Activated CD4-positive, alpha-beta memory T cell treated with anti-CD3 and anti-CD28 coated beads, Interleukin-2, amount 10 ng/mL, durations not matched to agents 7 days and 5 days (primary cell): ENCODE results near the gene RPS14. TPM values are rescaled to one million over a fixed set of nuclear protein-coding genes. Genes with fewer than 3 reads are reported as not detected.

ENCODE experiments used
- CTCF ChIA-PET: fragments of 350-600 bp; sonication (Branson Sonifier 250); formaldehyde crosslinking; loops from one replicate; lab custom pipeline; 2021; ENCODE audit warnings: antibody characterized with exemption, inconsistent platforms; lab: Charles Lee
- POLR2A ChIA-PET: fragments of 350-600 bp; sonication (Branson Sonifier 250); formaldehyde crosslinking; loops from one replicate; lab custom pipeline; 2021; ENCODE audit warnings: antibody characterized with exemption; lab: Charles Lee
- DNase-seq: peaks from one replicate; pipeline ENCODE4 v3.0.0-alpha.2; 2020
- H3K27ac Mint-ChIP-seq: one replicate; pipeline ENCODE4 v1.8.0; 2021; ENCODE audit warnings: mild to moderate bottlenecking, mixed read lengths
- H3K27me3 Mint-ChIP-seq: one replicate; pipeline ENCODE4 v1.8.0; 2021; ENCODE audit warnings: mixed read lengths
- H3K36me3 Mint-ChIP-seq: one replicate; pipeline ENCODE4 v1.8.0; 2021; ENCODE audit warnings: low read depth, mixed read lengths
- H3K4me1 Mint-ChIP-seq: one replicate; pipeline ENCODE4 v1.8.0; 2021; ENCODE audit warnings: mixed read lengths
- H3K4me3 Mint-ChIP-seq: one replicate; pipeline ENCODE4 v1.8.0; 2021; ENCODE audit warnings: mild to moderate bottlenecking, mixed read lengths
- H3K9me3 Mint-ChIP-seq: one replicate; pipeline ENCODE4 v1.8.0; 2021; ENCODE audit warnings: mixed read lengths
- total RNA-seq, 2 experiments: library from RNA; stranded (reverse); gene quantifications; one replicate each; pipeline ENCODE4 v1.2.3, GENCODE V29; 2021

The RPS14 gene
- total RNA-seq, 2 experiments from 2014 or later, result 2,316 to 2,367 TPM

GRCh38 chr5:150452914-150453313, 3.4 kb upstream of the RPS14 start:
- Mint-ChIP-seq H3K27ac (no peak overlapping the region), H3K4me1 (peaks cover 24% of the 10 kb centered on the region)
- CTCF ChIA-PET, result no interaction called here

GRCh38 chr5:150451594-150451993, 2.1 kb upstream of the RPS14 start:
- ChIA-PET CTCF (interaction anchor here (0.6 to 1.4 kb wide), 4 partner anchors 222 to 1194 kb away, joined by 3 to 4 read pairs (median 4); partner anchors contain the start of gene RBM22), POLR2A (interaction anchor here (0.9 kb wide), 1 partner anchor 249 kb away, joined by 3 read pairs; the partner anchor contains the start of gene RBM22)
- Mint-ChIP-seq H3K9me3 (no peaks in the 10 kb centered on the region), H3K36me3 (peaks cover 30% of the 10 kb centered on the region), H3K27me3 (no peaks in the 10 kb centered on the region), H3K4me1 (peaks cover 24% of the 10 kb centered on the region), H3K4me3 (no peak overlapping the region), H3K27ac (no peak overlapping the region)
- DNase-seq, result no peak

More at GRCh38 chr5:150452914-150453313, 3.4 kb upstream of the RPS14 start:
- Mint-ChIP-seq H3K27me3 (no peaks in the 10 kb centered on the region), H3K9me3 (no peaks in the 10 kb centered on the region), H3K36me3 (peaks cover 17% of the 10 kb centered on the region), H3K4me3 (no peak overlapping the region)
- no peak for DNase-seq
- POLR2A ChIA-PET, result interaction anchor here (1.6 kb wide), 1 partner anchor 41 kb away, joined by 5 read pairs; no protein-coding TSS in a partner anchor

GRCh38 chr5:150448952-150449516, 505 bp downstream of the RPS14 start:
- Mint-ChIP-seq H3K27ac (peak overlapping the region; percentile 92), H3K27me3 (no peaks in the 10 kb centered on the region), H3K9me3 (no peaks in the 10 kb centered on the region), H3K4me3 (peak overlapping the region; percentile 82), H3K4me1 (peaks cover 34% of the 10 kb centered on the region), H3K36me3 (peaks cover 46% of the 10 kb centered on the region)
- ChIA-PET CTCF (interaction anchor here (0.7 to 2.4 kb wide), 11 partner anchors 10 to 709 kb away, joined by 3 to 21 read pairs (median 5); partner anchors contain the start of genes CD74, DCTN4 and RBM22), POLR2A (interaction anchor here (0.5 to 2.1 kb wide), 18 partner anchors 8 to 998 kb away, joined by 3 to 37 read pairs (median 4); partner anchors contain the start of genes CD74, RBM22, SLC36A1 and TCOF1)
- no peak for DNase-seq

GRCh38 chr5:150448334-150448733, 1.2 kb downstream of the RPS14 start:
- ChIA-PET POLR2A (interaction anchor here (1.0 to 5.3 kb wide), 2 partner anchors 37 to 313 kb away, joined by 3 to 32 read pairs; partner anchors contain the start of gene CD74), CTCF (interaction anchor here (0.6 to 1.5 kb wide), 2 partner anchors 10 to 12 kb away, joined by 3 to 6 read pairs; no protein-coding TSS in a partner anchor)
- peak overlapping the region; percentile 92 for H3K27ac Mint-ChIP-seq
- DNase-seq, result no peak
- peak overlapping the region; percentile 82 for H3K4me3 Mint-ChIP-seq
- H3K9me3 Mint-ChIP-seq, result no peaks in the 10 kb centered on the region
- peaks cover 34% of the 10 kb centered on the region for H3K4me1 Mint-ChIP-seq
- peaks cover 53% of the 10 kb centered on the region for H3K36me3 Mint-ChIP-seq
- no peaks in the 10 kb centered on the region for H3K27me3 Mint-ChIP-seq

- POLR2A ChIA-PET, result interaction anchor here (5.3 kb wide), 1 partner anchor 35 kb away, joined by 32 read pairs; the partner anchor contains the start of gene CD74
- no peak overlapping the region for H3K27ac Mint-ChIP-seq
- no peak overlapping the region for H3K4me3 Mint-ChIP-seq
- H3K9me3 Mint-ChIP-seq, result no peaks in the 10 kb centered on the region
- DNase-seq, result no peak
- H3K36me3 Mint-ChIP-seq, result peaks cover 56% of the 10 kb centered on the region
- peaks cover 34% of the 10 kb centered on the region for H3K4me1 Mint-ChIP-seq
- CTCF ChIA-PET, result interaction anchor here (1.5 kb wide), 1 partner anchor 11 kb away, joined by 6 read pairs; no protein-coding TSS in a partner anchor
- H3K27me3 Mint-ChIP-seq, result no peaks in the 10 kb centered on the region
Measured at GRCh38 chr5:150447188-150447587, 2.4 kb downstream of the RPS14 start.

GRCh38 chr5:150446583-150446982, 3.0 kb downstream of the RPS14 start:
- Mint-ChIP-seq H3K4me1 (peaks cover 34% of the 10 kb centered on the region), H3K4me3 (no peak overlapping the region), H3K27ac (no peak overlapping the region), H3K36me3 (peaks cover 56% of the 10 kb centered on the region), H3K9me3 (no peaks in the 10 kb centered on the region), H3K27me3 (no peaks in the 10 kb centered on the region)
- DNase-seq, result no peak
- CTCF ChIA-PET, result interaction anchor here (0.7 to 1.5 kb wide), 4 partner anchors 9 to 163 kb away, joined by 3 to 6 read pairs (median 3); no protein-coding TSS in a partner anchor
- POLR2A ChIA-PET, result interaction anchor here (0.7 to 5.3 kb wide), 3 partner anchors 10 to 71 kb away, joined by 3 to 32 read pairs (median 6); partner anchors contain the start of gene CD74

GRCh38 chr5:150446088-150446487, 3.5 kb downstream of the RPS14 start:
- Mint-ChIP-seq H3K9me3 (no peaks in the 10 kb centered on the region), H3K4me1 (peaks cover 34% of the 10 kb centered on the region), H3K27ac (peak overlapping the region; percentile 8), H3K27me3 (no peaks in the 10 kb centered on the region), H3K4me3 (no peak overlapping the region), H3K36me3 (peaks cover 61% of the 10 kb centered on the region)
- DNase-seq, result no peak
- ChIA-PET POLR2A (interaction anchor here (0.7 to 5.3 kb wide), 3 partner anchors 10 to 70 kb away, joined by 3 to 32 read pairs (median 6); partner anchors contain the start of gene CD74), CTCF (interaction anchor here (0.7 to 1.1 kb wide), 3 partner anchors 8 to 163 kb away, joined by 3 read pairs; no protein-coding TSS in a partner anchor)

- ChIA-PET POLR2A (interaction anchor here (0.8 to 5.3 kb wide), 4 partner anchors 9 to 637 kb away, joined by 3 to 32 read pairs (median 4); partner anchors contain the start of gene CD74), CTCF (no interaction called here)
- DNase-seq, result no peak
- H3K4me1 Mint-ChIP-seq, result peaks cover 32% of the 10 kb centered on the region
- peaks cover 66% of the 10 kb centered on the region for H3K36me3 Mint-ChIP-seq
- no peaks in the 10 kb centered on the region for H3K9me3 Mint-ChIP-seq
- H3K27ac Mint-ChIP-seq, result no peak overlapping the region
- H3K27me3 Mint-ChIP-seq, result no peaks in the 10 kb centered on the region
- no peak overlapping the region for H3K4me3 Mint-ChIP-seq
Measured at GRCh38 chr5:150444770-150445169, 4.8 kb downstream of the RPS14 start.

- no peak overlapping the region for H3K27ac Mint-ChIP-seq
- H3K36me3 Mint-ChIP-seq, result peaks cover 55% of the 10 kb centered on the region
Measured at GRCh38 chr5:150443242-150444075, 6.1 kb downstream of the RPS14 start.

GRCh38 chr5:150442699-150443080, 6.8 kb downstream of the RPS14 start:
- DNase-seq, result no peak
- ChIA-PET POLR2A (interaction anchor here (0.8 to 1.1 kb wide), 2 partner anchors 30 to 35 kb away, joined by 3 to 4 read pairs; partner anchors contain the start of gene CD74), CTCF (no interaction called here)
- Mint-ChIP-seq H3K27me3 (no peaks in the 10 kb centered on the region), H3K4me1 (peaks cover 21% of the 10 kb centered on the region), H3K9me3 (no peaks in the 10 kb centered on the region), H3K36me3 (peaks cover 47% of the 10 kb centered on the region), H3K27ac (no peak overlapping the region), H3K4me3 (no peak overlapping the region)

More at GRCh38 chr5:150443242-150444075, 6.1 kb downstream of the RPS14 start:
- Mint-ChIP-seq H3K9me3 (no peaks in the 10 kb centered on the region), H3K4me3 (no peak overlapping the region), H3K4me1 (peaks cover 29% of the 10 kb centered on the region), H3K27me3 (no peaks in the 10 kb centered on the region)
- CTCF ChIA-PET, result no interaction called here
- POLR2A ChIA-PET, result interaction anchor here (1.3 to 5.3 kb wide), 3 partner anchors 32 to 638 kb away, joined by 3 to 32 read pairs (median 4); partner anchors contain the start of gene CD74
- DNase-seq, result no peak

GRCh38 chr5:150441813-150442698, 7.5 kb downstream of the RPS14 start:
- no peak for DNase-seq
- Mint-ChIP-seq H3K4me1 (peaks cover 15% of the 10 kb centered on the region), H3K36me3 (peaks cover 41% of the 10 kb centered on the region), H3K27ac (no peak overlapping the region), H3K9me3 (no peaks in the 10 kb centered on the region), H3K27me3 (no peaks in the 10 kb centered on the region), H3K4me3 (no peak overlapping the region)
- POLR2A ChIA-PET, result interaction anchor here (0.8 to 1.1 kb wide), 2 partner anchors 29 to 34 kb away, joined by 3 to 4 read pairs; partner anchors contain the start of gene CD74
- CTCF ChIA-PET, result no interaction called here
